ENCODE data around the gene COPS7B. TPM values are rescaled to one million over a fixed set of nuclear protein-coding genes. Genes with fewer than 3 reads are reported as not detected.

Gene COPS7B
- total RNA-seq, 4 donors from 2014 or later, result 19.1 to 31.8 (median 24.4) TPM

- intact Hi-C loops (cut with DNase I; ENCODE audit: low total_unique reads), result no loop called here
- Histone ChIP-seq H3K4me3 (peak overlapping the region; percentile 72 to 90), H3K27me3 (no peaks in the 10 kb centered on the region), H3K36me3 (no peaks in the 10 kb centered on the region), H3K9me3 (no peaks in the 10 kb centered on the region), H3K27ac (peak overlapping the region; percentile 86 to 87), H3K4me1 (peaks cover 0 to 10% of the 10 kb centered on the region in 2 donors)
- TF ChIP-seq CTCF (IDR thresholded peaks at IDR 0.05) (no peak), POLR2A (IDR thresholded peaks at IDR 0.05) (no peak)
- DNase-seq, result no peak
Observed at GRCh38 chr2:231781798-231782726, 4.2 kb upstream of the COPS7B start.

GRCh38 chr2:231785413-231785812 lies 832 bp upstream of the COPS7B start:
- Histone ChIP-seq H3K9me3 (no peaks in the 10 kb centered on the region), H3K27ac (no peak overlapping the region), H3K36me3 (no peaks in the 10 kb centered on the region), H3K4me3 (no peak overlapping the region), H3K27me3 (no peaks in the 10 kb centered on the region), H3K4me1 (peaks cover 0 to 3% of the 10 kb centered on the region in 2 donors)
- TF ChIP-seq POLR2A (IDR thresholded peaks at IDR 0.05) (no peak), CTCF (IDR thresholded peaks at IDR 0.05) (no peak)
- intact Hi-C loops (cut with DNase I; ENCODE audit: low total_unique reads), result no loop called here
- no peak for DNase-seq

GRCh38 chr2:231785822-231786176 lies 446 bp upstream of the COPS7B start:
- no peaks in the 10 kb centered on the region for H3K36me3 ChIP-seq
- H3K4me1 ChIP-seq, result no peaks in the 10 kb centered on the region
- no peaks in the 10 kb centered on the region for H3K9me3 ChIP-seq
- no peaks in the 10 kb centered on the region for H3K27me3 ChIP-seq
- H3K4me3 ChIP-seq, result peak overlapping the region; percentile 55 to 67
- peak overlapping the region; percentile 53 to 64 for H3K27ac ChIP-seq
- intact Hi-C loops (cut with DNase I; ENCODE audit: low total_unique reads), result no loop called here
- DNase-seq, result no peak
- TF ChIP-seq POLR2A (IDR thresholded peaks at IDR 0.05) (no peak), CTCF (IDR thresholded peaks at IDR 0.05) (no peak)

- Histone ChIP-seq H3K9me3 (no peaks in the 10 kb centered on the region), H3K4me3 (peak overlapping the region; percentile 55 to 67), H3K4me1 (no peaks in the 10 kb centered on the region), H3K27me3 (no peaks in the 10 kb centered on the region), H3K27ac (peak overlapping the region in 1 of 2 donors; percentile 64), H3K36me3 (no peaks in the 10 kb centered on the region)
- no peak for DNase-seq
- no peak for TF ChIP-seq CTCF (IDR thresholded peaks at IDR 0.05)
- no peak for TF ChIP-seq POLR2A (IDR thresholded peaks at IDR 0.05)
- intact Hi-C loops (cut with DNase I; ENCODE audit: low total_unique reads), result no loop called here
Observed at GRCh38 chr2:231786917-231787292, 660 bp downstream of the COPS7B start.

GRCh38 chr2:231791107-231791506 lies 4.9 kb downstream of the COPS7B start:
- H3K36me3 ChIP-seq, result no peaks in the 10 kb centered on the region
- H3K27me3 ChIP-seq, result no peaks in the 10 kb centered on the region
- H3K27ac ChIP-seq, result no peak overlapping the region
- no peak overlapping the region for H3K4me3 ChIP-seq
- DNase-seq, result no peak
- H3K4me1 ChIP-seq, result no peaks in the 10 kb centered on the region
- no peaks in the 10 kb centered on the region for H3K9me3 ChIP-seq
- intact Hi-C loops (cut with DNase I; ENCODE audit: low total_unique reads), result no loop called here
- TF ChIP-seq POLR2A (IDR thresholded peaks at IDR 0.05), result no peak
- TF ChIP-seq CTCF (IDR thresholded peaks at IDR 0.05), result no peak
